Activated gamma-delta T cell treated with anti-CD3 and anti-CD28 coated beads, Interleukin-2, amount 50 U/mL, for 16 hours (primary cell): Measurements from ENCODE around the gene SINHCAF.

Experiments
- DNase-seq: peaks from one replicate; pipeline ENCODE4 v3.0.0-alpha.2; 2020; ENCODE audit warnings: low read depth

The SINHCAF gene

DNA sequence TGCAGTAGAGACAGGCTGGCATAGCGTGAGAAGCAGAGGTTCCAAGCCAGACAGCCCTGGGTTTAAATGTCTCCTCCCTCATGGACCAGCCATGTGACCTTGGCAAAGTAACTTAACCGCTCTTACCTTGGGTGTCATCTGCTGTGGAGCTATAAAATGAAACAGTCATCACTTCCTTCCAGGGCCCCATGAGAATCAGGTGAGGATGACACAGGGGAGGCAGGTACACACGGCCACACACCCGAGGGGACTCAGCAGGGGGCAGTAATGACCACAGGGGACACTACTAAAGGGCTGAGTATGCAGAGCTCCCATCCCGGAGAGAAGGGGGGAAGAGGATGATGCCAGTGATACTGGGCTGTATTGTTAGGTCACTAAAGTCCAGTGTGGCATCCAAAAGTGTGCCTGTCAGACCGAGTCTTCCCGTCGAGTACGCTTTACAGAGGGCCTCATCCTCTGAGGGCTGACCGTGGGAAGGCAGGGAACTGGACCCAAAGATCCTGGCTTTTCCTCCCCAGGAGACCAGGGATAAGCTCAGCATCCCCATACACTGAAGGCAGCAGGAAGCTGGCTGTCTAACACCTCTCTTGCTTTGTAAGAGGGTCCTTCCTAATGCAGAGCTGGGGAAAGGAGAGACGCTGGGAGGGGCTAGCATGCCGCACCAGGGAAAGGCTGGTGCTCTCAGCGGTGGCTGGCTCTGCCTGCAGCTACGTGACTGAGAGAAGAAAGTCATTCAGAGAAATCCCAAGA is 94.2 kb downstream of the SINHCAF start:
- DNase-seq = no peak
